Right lobe of liver (tissue), 6 donors: ENCODE measurements around the gene NOTUM. TPM values are rescaled to one million over a fixed set of nuclear protein-coding genes. Genes with fewer than 3 reads are reported as not detected.

Experiments used
- ATAC-seq, 4 donors: fragments of 200-7000 bp; cut with Tn5 transposase; one replicate each; pipeline ENCODE4 v1.9.1; 2020; ENCODE audit warnings: mild to moderate bottlenecking in 4 of 4, moderate library complexity in 4 of 4
- DNase-seq, 3 donors: peaks; one replicate each; pipeline ENCODE4 v3.0.0-alpha.2; 2020
- H3K27ac ChIP-seq, 3 donors: fragments of 200-600 bp; one replicate each; pipeline ENCODE4 v1.8.0; 2022
- H3K27me3 ChIP-seq, 2 donors: fragments of 200-600 bp; one replicate each; pipeline ENCODE4 v1.8.0; 2022
- H3K36me3 ChIP-seq, 4 donors: fragments of 200-600 bp; sonication (generic) in 1 of 4; one replicate each; pipeline versions ENCODE4 v1.5.1 to v1.8.0; 2017 to 2022; ENCODE audit warnings: control low read depth in 1 of 4
- H3K4me1 ChIP-seq, 4 donors: fragments of 200-600 bp; sonication (generic) in 1 of 4; one replicate each; pipeline versions ENCODE4 v1.5.1 to v1.8.0; 2017 to 2022; ENCODE audit warnings: control low read depth in 1 of 4
- H3K4me3 ChIP-seq, 3 donors: fragments of 200-600 bp; one replicate each; pipeline ENCODE4 v1.8.0; 2022
- H3K9me3 ChIP-seq, 4 donors: fragments of 200-600 bp; sonication (generic) in 1 of 4; one replicate each; pipeline versions ENCODE4 v1.5.1 to v1.8.0; 2017 to 2022; ENCODE audit warnings: control low read depth in 1 of 4
- CTCF ChIP-seq, 4 donors: fragments of 200-600 bp in 3 of 4; fragments of 450-650 bp in 1 of 4; IDR thresholded peaks; one replicate each; pipeline versions ENCODE4 v1.5.1 to v1.8.0; 2016 to 2022; ENCODE audit warnings: antibody characterized with exemption in 4 of 4, mild to moderate bottlenecking in 2 of 4
- POLR2A ChIP-seq: fragments of 450-650 bp; IDR thresholded peaks from one replicate; pipeline ENCODE4 v1.6.1; 2017; ENCODE audit warnings: antibody characterized with exemption, mild to moderate bottlenecking
- WGBS: methylation state at CpG from one replicate; pipeline ENCODE4 v1.1.6; 2018; ENCODE audit warnings: low coverage, low lambda C conversion rate; ENCODE audit not compliant: insufficient coverage; ENCODE audit errors: missing lambda C conversion rate; 5-methylcytosine and 5-hydroxymethylcytosine counted together
- intact Hi-C, 2 donors: fragments of 100-400 bp; cut with DNase I; formaldehyde crosslinking; loops; one replicate each; pipeline versions ENCODE4 v1.11.2 to v1.14.1; 2022
- total RNA-seq, 6 experiments: library from RNA; depleted of rRNA in 2 of 6; stranded (reverse); fragments of >200 nt in 2 of 6; fragmentation: NEBNext Ultra II Directional in 3 of 6; extraction: Animal tissue kit (Norgen Biotek cat#: 25700) in 3 of 6; gene quantifications; one replicate each; pipeline versions ENCODE4 v1.1.0 to v1.2.4, GENCODE V29; 2016 to 2023
- donor health status: DM: no; HTN: yes; CAD: no.
- donor health status: DM: no; HTN: no; CAD: no.
- donor health status: DM: no; HTN: no; CAD: no.
- donor health status: DM: no; HTN: yes; CAD: no.
- donor health status: DM: no; HTN: yes; CAD: no.

The NOTUM gene
- total RNA-seq, 6 experiments from 2014 or later, result 1.2 to 7.6 (median 3.0) TPM

DNA sequence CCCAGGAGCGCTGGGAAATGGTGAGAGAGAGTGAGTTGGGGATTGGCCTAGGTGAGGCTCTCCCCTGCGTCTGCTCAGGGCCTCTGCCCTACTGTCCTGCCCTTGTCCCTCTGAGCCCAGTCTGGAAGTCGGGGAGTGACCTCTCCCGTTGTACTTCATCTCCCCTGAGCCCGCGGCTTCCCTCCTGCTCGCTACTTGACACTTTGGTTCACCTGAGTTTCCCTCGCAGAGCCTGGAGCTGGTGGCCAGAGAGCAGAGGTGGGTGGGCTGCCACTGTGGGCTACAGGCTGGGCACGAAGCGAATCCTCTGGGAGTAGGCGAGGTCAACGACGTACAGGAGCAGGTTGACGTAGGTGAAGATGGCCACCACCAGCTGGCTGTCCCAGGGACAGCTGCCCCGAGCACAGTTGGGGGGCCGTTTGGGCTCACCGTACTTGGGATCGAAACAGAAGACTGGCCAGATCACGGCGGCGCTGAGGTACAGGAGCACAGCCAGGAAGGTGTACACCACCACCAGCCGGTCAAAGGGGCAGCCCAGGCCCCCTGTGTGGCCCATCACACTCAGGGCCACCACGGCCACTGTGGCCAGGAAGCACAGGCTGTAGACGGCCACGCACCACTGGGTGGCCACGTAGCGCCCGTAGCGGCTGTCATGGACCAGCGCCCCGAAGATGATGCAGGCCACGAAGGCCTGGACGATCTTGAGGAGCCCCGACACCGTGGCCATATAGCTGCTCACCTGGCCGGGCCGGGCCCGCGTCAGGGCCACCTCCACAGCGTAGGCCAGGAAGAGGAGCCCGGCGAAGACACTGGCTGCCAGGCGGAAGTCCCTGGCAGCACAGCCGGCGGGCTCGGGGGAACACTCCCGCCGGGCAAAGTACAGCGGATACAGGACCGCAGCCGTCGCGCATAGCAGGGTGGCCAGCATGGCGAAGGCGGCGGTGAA lies 20.2 kb downstream of the NOTUM start:
- Histone ChIP-seq H3K4me3 (no peak overlapping the region), H3K4me1 (peaks cover 0 to 11% (median 3%) of the 10 kb centered on the region in 4 donors), H3K9me3 (no peaks in the 10 kb centered on the region), H3K27me3 (no peaks in the 10 kb centered on the region), H3K36me3 (no peaks in the 10 kb centered on the region), H3K27ac (no peak overlapping the region)
- intact Hi-C loops, result loop anchor here in 1 of 2 donors (10.0 kb wide), 1 partner anchor 254 kb away; no protein-coding TSS in a partner anchor
- TF ChIP-seq POLR2A, result no peak
- ATAC-seq (no peak), DNase-seq (peak in 1 of 3 donors; percentile 42)
- 87% methylated on average over 3 of the region's 56 CpGs for WGBS

DNA sequence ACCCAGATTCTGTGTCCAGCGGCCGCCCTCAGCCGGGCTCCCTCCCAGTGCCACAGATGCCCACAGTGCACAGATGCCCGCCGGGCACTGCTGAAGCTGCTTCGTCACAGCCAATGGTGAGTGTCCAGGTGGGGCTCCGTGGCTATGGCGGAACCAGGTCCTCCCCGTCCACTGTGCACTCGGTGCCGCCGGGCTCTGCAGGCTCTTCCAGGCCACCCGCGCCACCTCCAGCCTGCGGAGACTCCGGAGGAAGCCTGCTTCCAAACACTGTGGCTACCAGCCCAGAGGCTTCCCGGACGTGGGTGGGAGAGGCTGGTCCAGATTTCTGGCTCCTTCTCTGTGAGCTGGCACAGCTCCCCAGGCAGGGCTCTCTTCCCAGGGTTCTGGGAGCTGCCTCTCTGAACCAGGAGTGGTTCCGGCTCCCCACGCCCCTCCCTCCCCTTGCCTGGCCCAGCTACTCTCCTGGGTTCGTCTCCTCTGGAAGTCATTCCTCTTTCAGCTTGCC lies 21.1 kb downstream of the NOTUM start:
- H3K4me3 ChIP-seq, result no peak overlapping the region
- H3K27ac ChIP-seq, result no peak overlapping the region
- no peak for ATAC-seq
- H3K4me1 ChIP-seq, result peaks cover 0 to 11% (median 3%) of the 10 kb centered on the region in 4 donors
- DNase-seq, result peak in 1 of 3 donors; percentile 55
- WGBS, result no CpG with 5 or more reads among the region's 21 CpGs
- TF ChIP-seq POLR2A (no peak), CTCF (IDR thresholded peaks at IDR 0.05) (no peak)
- no peaks in the 10 kb centered on the region for H3K36me3 ChIP-seq
- intact Hi-C loops, result loop anchor here in 1 of 2 donors (10.0 kb wide), 1 partner anchor 255 kb away; no protein-coding TSS in a partner anchor
- no peaks in the 10 kb centered on the region for H3K27me3 ChIP-seq
- H3K9me3 ChIP-seq, result no peaks in the 10 kb centered on the region

- H3K36me3 ChIP-seq, result no peaks in the 10 kb centered on the region
- no peak for ATAC-seq
- peaks cover 0 to 11% (median 3%) of the 10 kb centered on the region in 4 donors for H3K4me1 ChIP-seq
- H3K27ac ChIP-seq, result no peak overlapping the region
- no peak for TF ChIP-seq POLR2A
- no peak for TF ChIP-seq CTCF (IDR thresholded peaks at IDR 0.05)
- no CpG with 5 or more reads among the region's 15 CpGs for WGBS
- H3K4me3 ChIP-seq, result no peak overlapping the region
- intact Hi-C loops, result no loop called here
- DNase-seq, result peak in 1 of 3 donors; percentile 43
- H3K9me3 ChIP-seq, result no peaks in the 10 kb centered on the region
- H3K27me3 ChIP-seq, result no peaks in the 10 kb centered on the region
Observed at GRCh38 chr17:81939218-81939617, 21.8 kb downstream of the NOTUM start.

- no peaks in the 10 kb centered on the region for H3K27me3 ChIP-seq
- H3K4me3 ChIP-seq, result no peak overlapping the region
- peaks cover 0 to 11% (median 3%) of the 10 kb centered on the region in 4 donors for H3K4me1 ChIP-seq
- DNase-seq (no peak), ATAC-seq (no peak)
- TF ChIP-seq CTCF (IDR thresholded peaks at IDR 0.05) (no peak), POLR2A (no peak)
- WGBS, result 60% methylated on average over 1 of the region's 6 CpGs
- H3K27ac ChIP-seq, result no peak overlapping the region
- intact Hi-C loops, result no loop called here
- H3K36me3 ChIP-seq, result no peaks in the 10 kb centered on the region
- no peaks in the 10 kb centered on the region for H3K9me3 ChIP-seq
Observed at GRCh38 chr17:81935709-81936084, 25.3 kb downstream of the NOTUM start.
